ENCODE data around the gene ATP8A2.

The ATP8A2 gene

DNA sequence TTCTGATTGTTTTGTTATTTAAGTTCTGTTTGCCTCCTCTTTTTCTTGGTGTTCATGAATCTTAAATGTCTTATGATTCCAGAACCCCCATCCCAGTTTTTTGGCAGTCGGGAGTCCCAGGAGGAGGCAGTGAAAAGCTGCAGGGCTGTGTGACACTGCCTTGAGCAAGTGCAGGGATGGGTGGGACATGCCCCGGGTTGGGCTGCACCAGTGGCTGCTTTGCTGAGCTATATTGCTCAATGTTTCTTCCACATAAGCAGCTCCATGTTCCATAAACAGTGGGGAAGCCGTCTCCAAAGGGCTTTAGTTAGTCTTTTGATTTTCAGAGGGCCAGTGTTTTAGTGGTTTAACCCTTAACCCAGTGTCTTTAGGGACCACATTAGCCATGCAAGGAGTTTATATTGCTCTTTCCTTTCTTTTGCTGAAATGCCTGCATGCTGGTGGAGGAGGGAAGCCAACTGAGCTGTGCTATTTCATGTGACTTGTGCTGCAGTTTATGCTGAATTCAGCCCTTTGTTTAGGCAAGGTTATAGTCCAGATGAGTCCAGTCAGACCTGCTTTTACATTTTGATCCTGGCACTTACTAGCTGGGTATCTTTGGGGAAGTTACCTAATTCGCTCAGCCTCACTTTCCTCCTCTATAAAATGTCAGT is 13.1 kb downstream of the ATP8A2 start:
- DNase-seq = no peak

DNA sequence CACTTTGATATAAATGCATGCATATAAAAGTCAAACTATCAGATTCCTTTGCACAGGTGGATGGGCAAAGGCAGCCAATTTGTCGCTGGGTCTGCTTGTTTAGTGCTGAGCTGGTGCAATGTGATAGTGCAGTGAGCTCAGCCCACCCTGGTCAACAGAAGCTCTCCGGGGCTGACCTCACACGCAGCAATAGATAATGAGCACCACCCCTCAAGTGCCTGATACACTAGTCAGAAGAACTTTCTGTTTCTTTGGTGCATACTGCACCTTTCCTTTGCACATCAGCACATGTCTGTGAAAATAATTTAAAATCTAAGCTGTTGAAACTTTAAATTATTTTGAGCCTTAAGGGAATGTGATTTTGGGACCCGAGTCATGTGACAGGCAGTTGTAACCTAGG is 20.2 kb downstream of the ATP8A2 start:
- DNase-seq = no peak

DNA sequence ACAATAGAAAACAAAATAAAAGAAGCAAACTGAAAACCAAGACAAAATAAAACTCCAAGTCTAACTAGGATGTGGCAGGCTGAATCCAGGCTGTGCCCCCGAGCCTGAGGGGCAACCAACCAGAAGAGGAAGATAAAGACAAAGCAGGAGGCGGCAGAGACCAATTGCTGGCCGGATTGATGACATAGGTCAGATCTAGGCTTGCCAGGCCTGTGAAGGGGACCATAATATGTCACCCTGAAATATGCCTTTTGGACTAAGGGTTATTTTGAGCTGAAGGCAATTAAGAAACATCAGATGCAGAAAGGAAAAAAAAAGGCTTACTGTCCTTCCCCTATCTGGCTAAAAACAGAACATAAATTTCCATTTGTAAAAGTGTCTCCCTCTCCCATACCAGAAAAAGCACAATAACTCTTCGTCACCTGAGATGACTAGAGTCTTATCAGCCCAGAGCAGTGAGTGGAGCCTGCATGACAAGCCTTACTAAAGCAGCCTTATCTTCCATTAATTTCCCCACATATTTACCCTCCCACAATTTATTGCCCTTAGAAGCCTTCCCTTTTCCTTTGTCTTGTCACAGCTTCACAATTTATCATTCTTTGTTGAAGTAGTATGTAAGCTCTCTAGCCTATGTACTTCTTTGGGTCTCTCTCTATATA is 22.8 kb downstream of the ATP8A2 start:
- DNase-seq = no peak

DNA sequence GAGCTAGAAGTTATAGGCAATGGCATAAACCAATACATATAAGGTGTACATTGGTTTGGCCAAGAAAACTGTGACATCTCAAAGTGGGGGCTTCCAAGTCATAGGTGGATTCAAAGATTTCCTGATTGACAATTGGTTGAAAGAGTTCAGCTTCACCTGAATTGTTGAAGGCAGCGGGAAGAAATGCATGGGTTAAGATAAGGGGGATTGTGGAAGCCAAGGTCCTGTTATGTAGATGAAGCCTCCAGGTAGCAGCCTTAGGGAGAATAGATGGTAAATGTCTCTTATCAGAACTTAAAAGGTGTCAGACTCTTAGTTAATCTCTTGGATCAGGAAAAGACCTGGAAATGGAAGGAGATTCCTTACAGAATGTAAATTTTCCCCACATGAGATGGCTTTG is 26.0 kb downstream of the ATP8A2 start:
- DNase-seq = no peak

DNA sequence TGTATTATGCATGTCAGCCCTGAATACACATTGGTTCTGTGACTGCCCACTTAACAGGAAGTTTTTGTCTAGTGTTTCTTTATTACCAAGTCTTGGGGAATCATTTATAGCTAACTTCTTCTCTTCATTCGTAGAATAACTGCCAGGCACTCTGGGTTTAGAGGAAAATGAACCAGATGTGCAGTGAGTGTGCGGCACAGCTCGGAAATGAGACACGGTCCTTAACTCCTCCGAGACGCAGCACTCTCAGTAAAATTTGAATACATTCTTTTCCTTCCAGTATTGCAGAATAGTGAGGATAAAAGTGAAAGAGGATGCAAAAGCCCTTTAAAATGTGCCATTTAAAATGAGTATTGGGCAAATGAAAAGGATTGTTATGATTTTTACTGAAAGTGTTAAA is 29.2 kb downstream of the ATP8A2 start:
- no peak for DNase-seq

DNA sequence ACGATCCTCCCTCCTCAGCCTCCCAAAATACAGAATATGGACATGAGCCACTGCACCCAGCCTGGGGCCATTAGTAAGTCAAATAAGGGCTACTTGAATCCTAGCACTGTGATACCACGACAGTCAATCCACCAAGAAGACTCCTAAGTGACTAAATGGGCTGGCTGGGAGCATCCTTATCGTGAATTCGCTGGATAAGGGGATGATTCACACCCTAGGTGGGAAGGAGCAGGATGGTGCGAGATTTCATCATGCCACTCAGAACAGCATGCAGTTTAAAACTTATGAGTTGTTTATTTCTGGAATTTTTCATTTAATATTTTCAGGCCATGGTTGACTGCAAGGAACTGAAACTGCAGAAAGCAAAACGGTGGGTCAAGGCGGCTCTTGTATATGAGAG is 30.2 kb downstream of the ATP8A2 start:
- DNase-seq = no peak

DNA sequence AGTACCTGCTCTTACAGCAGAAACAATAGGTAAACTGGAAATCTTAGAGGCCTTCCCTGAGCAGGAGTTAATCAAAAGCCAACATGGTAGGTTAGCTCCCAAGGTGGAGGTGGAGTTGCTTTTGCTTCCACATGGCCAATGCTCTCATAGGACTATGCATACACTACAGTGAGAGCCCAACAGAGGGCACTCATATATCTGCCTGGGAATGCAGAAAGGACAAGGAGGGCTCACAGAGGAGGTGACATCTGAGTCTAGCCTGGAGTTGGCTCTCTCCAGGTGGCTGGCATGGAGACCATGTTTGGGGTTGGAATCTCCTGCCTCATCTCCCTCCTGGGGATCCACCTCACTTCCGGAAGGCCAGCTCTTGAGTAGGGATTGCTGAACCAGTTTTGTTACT is 34.6 kb downstream of the ATP8A2 start:
- DNase-seq = no peak

DNA sequence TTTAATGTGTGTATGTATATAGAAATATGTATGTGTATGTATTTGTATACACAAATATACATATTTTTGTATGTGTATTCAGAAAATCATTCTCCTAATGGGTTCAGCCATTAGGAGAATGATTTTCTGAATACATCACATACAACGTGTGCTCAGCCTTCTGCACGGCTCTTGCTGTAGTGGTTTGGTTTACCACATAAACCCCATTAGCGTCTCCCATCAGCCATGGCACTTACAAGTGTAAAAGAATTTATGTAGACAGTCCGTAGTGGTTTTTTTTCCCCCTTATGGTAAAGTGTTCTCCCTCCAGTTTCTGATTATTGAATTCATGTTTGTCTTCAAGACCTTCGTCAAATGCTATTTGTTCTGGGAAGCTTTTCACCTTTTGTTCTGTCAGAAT is 38.2 kb downstream of the ATP8A2 start:
- DNase-seq = no peak

DNA sequence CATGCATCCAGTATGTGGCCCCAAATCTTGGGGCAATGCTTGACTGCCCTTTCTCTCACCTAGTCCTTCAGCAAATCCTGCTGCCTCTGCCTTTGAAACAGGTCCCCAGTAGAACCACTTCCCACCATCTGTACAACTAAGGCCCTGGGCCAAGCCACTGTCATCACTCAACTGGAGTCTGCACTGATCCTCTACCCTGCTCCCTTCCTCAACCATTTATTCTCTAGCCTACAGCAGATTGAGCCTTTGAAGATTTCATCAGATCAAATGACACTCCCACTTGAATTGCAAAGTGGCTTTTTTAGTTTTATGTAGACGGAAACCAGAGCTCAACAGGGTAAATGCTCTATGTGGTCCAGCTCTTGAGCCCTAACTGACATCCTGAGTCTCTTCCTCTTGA is 43.5 kb downstream of the ATP8A2 start:
- no peak for DNase-seq

DNA sequence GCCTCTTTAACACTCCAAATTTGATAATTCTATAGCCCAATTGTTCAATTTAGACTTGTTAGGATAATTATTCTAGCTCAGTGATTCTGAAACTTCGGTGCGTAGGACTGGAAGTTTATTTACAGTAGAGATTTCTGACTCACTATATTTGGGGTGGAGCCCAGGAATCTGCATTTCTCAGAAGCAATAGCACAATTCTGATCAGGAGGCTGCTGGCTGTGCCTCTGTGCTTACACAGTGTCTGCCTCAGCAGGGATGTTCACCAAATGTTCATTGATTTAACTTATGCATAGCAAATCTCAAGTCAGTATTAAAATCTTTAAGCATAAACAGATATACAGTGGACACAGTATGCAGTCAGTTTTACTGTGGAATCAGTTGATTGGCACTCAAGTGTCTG is 45.8 kb downstream of the ATP8A2 start:
- DNase-seq = no peak

DNA sequence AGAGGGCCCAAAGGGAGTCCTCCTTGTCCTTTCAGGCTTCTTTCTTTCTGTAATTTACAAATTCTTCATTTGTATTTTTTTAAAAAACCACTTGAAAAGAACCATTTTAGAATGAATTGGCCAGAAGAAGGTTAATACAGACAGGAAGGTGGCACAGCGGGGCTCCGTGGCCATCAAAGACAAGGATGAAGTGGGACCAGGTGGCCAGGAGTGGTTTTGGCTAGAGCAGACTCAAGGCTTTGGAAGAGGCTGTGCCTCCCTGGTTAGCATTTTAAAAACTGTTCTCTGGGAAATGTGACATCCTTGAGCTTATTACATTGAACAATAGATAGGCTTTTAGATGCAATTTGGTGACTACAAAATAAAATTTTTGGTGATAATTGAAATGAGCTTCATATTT is 48.4 kb downstream of the ATP8A2 start:
- DNase-seq = no peak

DNA sequence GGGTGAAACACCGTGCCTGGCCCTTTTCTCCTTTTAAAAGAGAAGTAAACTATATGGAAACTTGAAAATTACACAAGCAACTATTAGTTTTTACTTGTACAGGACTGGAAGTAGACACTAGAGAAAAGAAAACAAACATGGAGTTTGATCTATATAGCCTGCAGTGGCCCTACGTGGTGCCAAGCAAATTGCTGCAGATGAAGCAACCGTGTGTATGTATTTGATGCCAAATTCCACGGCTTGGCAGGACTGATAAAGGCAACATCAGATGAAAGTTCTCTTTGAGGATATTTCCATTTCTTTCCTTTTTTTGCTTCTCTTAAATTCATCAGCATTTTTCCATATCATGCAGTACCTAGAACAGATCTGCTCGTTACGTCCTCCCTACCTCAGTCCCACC is 49.8 kb downstream of the ATP8A2 start:
- no peak for DNase-seq

DNA sequence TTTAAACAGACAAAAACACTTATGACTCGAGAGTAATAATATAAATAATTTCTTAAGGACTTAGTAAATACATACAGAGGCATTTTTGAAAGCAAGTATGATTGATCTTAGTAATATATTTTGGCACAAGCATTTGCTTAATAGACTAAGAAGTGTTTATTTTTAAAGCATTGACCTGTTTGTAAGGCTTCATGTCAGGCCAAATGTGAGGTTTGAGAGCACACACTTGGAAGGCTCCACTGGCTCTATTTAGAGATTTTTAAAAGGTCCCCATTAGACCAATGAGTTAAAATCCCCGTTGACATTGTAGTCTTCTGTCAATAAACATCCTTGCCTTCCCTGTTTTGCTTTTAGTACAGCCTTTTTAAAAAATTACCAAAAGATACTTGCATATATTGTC is 50.4 kb downstream of the ATP8A2 start:
- no peak for DNase-seq

DNA sequence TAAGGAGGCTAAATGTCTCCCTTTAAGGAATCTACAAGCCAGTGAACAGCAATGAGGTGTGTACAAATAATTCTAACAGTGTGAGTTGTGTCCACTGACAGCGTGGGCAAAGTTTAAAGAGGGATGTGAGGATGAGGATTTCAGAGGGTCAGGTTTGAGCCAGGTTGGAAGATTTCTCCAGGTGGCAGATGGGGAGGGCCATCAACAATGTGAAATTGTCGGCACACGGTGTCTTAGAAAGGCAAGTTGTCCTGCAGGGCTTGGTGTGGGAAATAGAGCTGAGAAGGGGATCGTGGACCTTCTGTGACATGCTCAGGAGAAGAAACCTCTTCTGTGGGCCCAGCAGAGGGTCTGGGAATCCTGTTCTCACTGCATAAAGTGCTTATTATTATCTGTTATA is 52.1 kb downstream of the ATP8A2 start:
- DNase-seq = no peak

DNA sequence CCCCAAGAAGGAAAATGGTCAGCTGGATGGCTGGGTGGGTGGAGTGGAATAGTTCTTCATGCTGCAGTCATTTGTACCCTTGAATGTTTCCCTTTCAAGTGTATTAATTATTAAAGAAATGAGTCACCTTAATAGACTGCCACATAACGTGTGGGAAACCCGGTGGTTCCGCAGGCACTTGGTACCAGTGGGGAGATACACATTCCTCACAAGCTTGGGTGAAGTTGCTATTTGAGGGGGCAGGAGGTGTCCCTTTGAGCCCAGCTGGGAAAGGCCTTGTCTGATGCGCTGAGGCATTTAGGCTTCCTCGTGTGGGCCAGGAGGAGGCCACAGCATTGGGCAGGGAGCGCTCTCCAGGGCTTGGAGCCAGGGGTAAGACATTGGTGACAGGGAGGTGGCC is 57.7 kb downstream of the ATP8A2 start:
- no peak for DNase-seq

DNA sequence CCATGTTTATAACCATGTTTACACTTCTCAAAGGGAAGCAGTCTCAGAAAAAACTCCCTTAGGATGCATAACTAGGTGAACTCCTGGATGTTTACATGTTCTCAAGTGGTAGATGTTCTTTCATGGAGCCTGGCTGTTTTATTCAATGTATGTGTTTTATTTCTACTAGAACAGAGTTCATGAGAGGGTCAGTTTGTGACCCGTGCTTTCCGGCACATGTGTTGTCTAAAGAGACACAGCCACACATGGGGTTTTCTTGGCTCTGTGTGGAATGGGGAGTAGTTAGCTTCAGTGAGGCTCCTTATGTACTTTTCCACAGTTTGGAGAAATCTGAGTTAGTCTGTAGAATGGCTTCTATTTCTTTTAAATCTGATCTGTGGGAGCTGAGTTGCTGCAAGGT is 60.9 kb downstream of the ATP8A2 start:
- DNase-seq = no peak

DNA sequence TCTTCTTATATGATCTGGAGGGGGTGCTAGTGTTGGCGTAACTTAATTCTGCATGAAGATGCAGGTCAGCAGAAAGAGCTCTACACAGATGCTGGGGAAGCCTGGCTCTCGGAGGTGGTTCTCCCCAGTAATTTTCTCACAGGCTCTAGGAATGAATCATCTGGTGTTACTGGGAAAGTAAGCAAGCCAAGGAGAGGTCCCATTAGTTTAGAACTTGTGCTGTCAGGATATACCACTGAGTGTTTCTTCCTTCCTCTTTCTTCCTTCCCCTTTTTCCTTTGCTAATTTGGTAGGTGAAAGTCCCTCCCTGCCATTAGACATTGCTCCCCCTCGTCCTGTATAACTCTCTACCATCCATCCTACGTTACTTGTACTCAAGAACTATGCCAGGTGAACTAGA is 68.3 kb downstream of the ATP8A2 start:
- DNase-seq = no peak

DNA sequence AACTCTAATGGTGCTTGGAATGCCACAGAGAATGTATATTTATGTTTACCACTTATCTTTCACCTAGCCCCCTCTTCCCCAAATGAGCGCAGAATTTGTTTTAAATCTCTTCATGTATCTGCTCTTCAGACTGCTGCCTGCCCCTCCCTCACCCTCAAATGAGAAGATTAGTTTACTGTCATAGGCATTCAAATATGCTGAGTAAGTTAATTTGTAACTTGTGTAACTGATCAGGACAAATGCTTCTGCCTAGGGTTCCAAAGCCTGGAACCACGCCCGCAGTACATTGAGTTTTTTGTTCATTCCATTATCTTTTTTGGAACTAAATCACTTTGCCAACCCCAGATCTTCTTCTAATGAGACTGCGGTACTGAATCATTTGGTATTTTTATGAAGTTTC is 74.5 kb downstream of the ATP8A2 start:
- no peak for DNase-seq

DNA sequence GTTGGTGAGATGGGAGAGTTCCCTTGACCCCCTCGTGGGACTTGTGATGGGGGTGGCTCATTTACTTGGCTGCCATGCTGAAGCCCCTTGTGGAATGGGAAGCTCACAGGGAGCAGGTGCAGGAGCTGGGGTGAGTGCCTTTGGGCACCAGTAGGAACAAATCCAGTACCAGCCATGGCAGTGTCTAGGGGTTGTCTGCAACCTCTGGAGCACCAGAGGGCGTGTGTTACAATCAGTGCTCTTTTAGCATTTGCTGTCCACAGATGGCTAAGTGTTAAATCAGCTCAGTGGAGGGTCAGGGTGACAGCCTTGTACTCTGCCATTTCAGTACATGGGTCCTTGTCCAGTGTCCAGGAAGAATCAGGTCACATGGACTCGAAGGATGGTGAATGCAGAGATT is 75.6 kb downstream of the ATP8A2 start:
- no peak for DNase-seq

DNA sequence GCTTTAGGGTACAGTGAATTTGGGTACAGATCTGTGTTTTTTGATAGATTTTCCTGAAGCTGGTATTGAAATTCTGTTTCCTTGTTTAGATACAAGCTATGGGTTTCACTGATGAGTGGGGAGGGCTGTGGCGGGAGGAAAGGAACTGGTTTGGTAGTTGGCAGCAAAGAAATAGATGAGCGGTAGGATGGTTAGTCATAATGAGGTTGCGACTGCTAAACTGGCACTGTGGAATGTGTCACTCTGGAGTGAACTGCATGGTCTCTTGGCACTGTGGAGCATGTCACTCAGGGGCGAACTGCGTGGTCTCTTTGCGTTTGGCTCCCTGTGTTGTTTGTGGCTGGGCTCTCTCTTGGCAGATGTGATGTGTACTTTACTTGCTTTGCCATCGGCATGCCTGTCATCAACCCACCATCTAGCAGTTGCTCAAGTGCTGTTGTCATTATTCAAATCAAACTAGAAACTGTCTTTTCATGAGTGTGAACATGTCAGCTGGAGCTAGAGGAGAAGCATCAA is 82.1 kb downstream of the ATP8A2 start:
- no peak for DNase-seq

DNA sequence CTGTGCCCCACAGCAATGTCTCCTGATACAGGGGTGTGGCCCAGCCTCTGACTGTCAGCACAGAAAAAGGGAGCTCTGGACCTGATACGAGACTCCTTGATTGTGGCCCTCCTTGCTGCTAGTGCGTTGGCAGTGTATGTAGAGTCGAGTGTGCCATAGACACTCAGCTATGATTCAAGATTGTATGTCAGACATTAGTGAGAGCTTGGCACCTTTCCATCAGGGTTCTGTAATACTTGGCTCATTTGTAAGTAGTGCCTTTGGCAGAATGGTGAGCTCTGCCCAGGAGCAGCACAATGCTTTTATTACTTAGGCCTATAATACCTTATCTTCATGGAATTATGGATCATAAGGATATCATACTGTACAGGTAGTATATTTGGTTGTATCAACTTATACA is 83.4 kb downstream of the ATP8A2 start:
- no peak for DNase-seq

DNA sequence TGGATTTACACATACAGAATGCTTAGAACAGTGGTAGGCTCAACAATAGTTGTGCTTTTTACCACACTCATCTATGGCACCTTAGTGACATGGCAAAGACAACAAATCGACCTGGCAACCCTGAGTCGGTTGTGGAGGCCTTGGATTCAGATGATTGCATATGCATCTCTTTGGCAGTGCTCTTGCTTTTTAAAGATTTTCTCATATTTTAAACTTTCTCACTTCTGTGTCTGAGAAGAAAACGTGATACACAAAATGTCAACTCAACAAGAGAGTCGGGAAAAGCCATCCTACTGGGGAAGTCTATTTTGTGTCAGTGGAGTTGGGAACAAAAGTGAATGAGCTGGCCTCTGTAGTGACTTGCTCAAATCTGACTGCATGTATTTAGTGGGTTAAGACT is 85.8 kb downstream of the ATP8A2 start:
- no peak for DNase-seq

DNA sequence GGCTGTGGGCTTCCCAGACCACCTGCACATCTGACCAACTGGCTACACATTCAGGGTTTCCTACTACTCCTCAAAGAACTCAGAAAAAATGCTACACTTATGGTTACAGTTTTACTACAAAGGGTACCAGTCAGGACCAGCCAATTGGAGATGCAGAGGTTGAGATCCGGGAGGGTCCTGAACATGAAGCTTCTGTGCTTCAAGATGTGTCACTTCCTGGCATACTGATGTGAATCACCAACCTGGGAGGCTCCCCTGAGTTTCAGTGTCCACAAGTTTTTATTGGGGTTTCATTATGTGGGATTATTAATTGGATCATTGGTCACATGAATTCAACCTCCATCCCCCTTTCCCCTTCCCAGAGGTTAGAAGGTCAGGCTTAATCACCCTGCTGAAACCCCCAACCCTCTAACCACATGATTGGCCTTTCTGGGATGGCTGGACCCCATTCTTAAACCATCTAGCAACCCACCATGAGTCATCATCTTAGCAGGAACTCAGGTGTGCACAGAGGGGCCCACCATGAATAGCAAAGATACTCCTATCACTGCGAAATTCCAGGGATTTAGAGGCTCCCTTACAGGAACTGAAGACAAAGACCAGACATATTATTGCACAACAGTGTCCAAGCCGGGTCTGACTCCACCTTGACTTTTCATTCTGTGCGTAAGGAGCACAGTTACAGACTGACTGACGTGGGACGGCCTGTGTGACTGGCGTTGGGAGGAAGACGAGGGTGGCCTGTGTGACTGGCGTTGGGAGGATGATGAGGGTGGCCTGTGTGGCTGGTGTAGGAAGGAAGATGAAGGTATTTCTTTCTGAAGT is 90.7 kb downstream of the ATP8A2 start:
- DNase-seq = no peak

DNA sequence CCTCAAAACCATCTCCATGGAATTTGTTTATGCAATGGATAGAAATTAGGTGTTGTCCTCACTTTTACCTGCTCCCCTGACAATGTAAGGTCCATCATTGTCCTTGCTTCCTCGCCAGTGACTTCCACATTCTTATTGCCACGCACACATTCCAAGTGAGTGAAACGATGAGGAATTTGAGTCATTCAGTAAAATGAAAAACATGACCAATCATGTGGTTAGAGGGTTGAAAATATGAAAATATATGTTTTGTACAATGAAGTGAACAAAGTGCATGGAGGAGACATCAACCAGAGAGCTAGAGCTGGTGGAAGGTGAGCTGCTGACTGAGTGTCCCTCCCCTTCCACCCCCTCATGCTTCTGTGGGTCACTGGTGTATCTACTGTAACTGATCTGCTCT is 91.7 kb downstream of the ATP8A2 start:
- DNase-seq = no peak

Measured in stimulated activated CD4-positive, alpha-beta T cell treated with anti-CD3 and anti-CD28 coated beads, Interleukin-4, amount 100 ng/mL, for 24 hours (primary cell).